Transverse colon (tissue), 4 donors: ENCODE data around the gene ASAP3. TPM values are rescaled to one million over a fixed set of nuclear protein-coding genes. Genes with fewer than 3 reads are reported as not detected.

Experiments
- DNase-seq: peaks from one replicate; pipeline ENCODE4 v3.0.0-alpha.2; 2019
- H3K27ac ChIP-seq, 4 donors: fragments of 200-600 bp; sonication (generic); 2 replicates each; pipeline ENCODE4 v1.5.1; 2016 to 2018; ENCODE audit warnings: inconsistent platforms in 4 of 4
- H3K27me3 ChIP-seq: fragments of 200-600 bp; sonication (generic); 2 replicates; pipeline ENCODE4 v1.5.1; 2017; ENCODE audit warnings: inconsistent platforms
- H3K36me3 ChIP-seq, 4 donors: fragments of 200-600 bp; sonication (generic); 2 replicates each; pipeline ENCODE4 v1.5.1; 2017 to 2019; ENCODE audit warnings: inconsistent platforms in 4 of 4
- H3K4me1 ChIP-seq, 4 donors: fragments of 200-600 bp; sonication (generic); 2 replicates each; pipeline ENCODE4 v1.5.1; 2017 to 2020; ENCODE audit warnings: inconsistent platforms in 4 of 4
- H3K4me3 ChIP-seq, 4 donors: fragments of 200-600 bp; sonication (generic); 1 replicate in 1 of 4; 2 replicates in 3 of 4; pipeline versions ENCODE4 v1.5.1 to v1.6.1; 2017 to 2019; ENCODE audit warnings: inconsistent platforms in 4 of 4
- H3K9me3 ChIP-seq, 2 donors: fragments of 200-600 bp; sonication (generic); 2 replicates each; pipeline ENCODE4 v1.5.1; 2017 to 2019; ENCODE audit warnings: inconsistent platforms in 2 of 2
- EP300 ChIP-seq: sonication (generic); formaldehyde crosslinking; IDR thresholded peaks from one replicate; pipeline ENCODE4 v1.6.1; 2017; ENCODE audit warnings: antibody characterized with exemption, low read depth
- POLR2A ChIP-seq: fragments of 450-650 bp; IDR thresholded peaks from one replicate; pipeline ENCODE4 v1.6.1; 2016; ENCODE audit warnings: antibody characterized with exemption, mild to moderate bottlenecking, moderate library complexity
- POLR2AphosphoS5 ChIP-seq, 3 donors: sonication (generic); formaldehyde crosslinking; IDR thresholded peaks; one replicate each; pipeline ENCODE4 v1.6.1; 2016; ENCODE audit warnings: antibody characterized with exemption in 3 of 3
- WGBS, 2 donors: methylation state at CpG; one replicate each; pipeline ENCODE4 v1.1.5; 2018; ENCODE audit warnings: low coverage in 1 of 2; 5-methylcytosine and 5-hydroxymethylcytosine counted together
- in situ Hi-C, 4 donors: fragments of 200-750 bp; cut with MboI; loops; one replicate each; pipeline versions ENCODE4 v1.15.0 to v1.15.1; 2017; ENCODE audit warnings: low sequenced_read_pairs in 3 of 4, low pct_ligation_motif_present in 1 of 4, low pct_unique_long_range_greater_than_20kb in 1 of 4
- intact Hi-C: fragments of 100-400 bp; cut with DNase I; formaldehyde crosslinking; loops from one replicate; pipeline ENCODE4 v1.15.1; 2023; ENCODE audit warnings: low total_unique reads
- total RNA-seq, 4 donors: library from RNA; depleted of rRNA; stranded (reverse); fragments of >200 nt; gene quantifications; one replicate each; pipeline ENCODE4 v1.1.0, GENCODE V29; 2016
- TF ChIP-seq, protein P1 (sequence below), 5 experiments: fragments of 200-600 bp in 3 of 5; fragments of 450-650 bp in 2 of 5; sonication (generic) in 3 of 5; IDR thresholded peaks; 1 replicate in 2 of 5; 2 replicates in 3 of 5; pipeline ENCODE4 v1.5.1; 2016 to 2017; ENCODE audit warnings: antibody characterized with exemption in 5 of 5, inconsistent platforms in 3 of 5, mild to moderate bottlenecking in 2 of 5, moderate library complexity in 1 of 5

The ASAP3 gene
- total RNA-seq, 4 donors from 2014 or later: 38.2 to 62.9 (median 48.3) TPM

DNA sequence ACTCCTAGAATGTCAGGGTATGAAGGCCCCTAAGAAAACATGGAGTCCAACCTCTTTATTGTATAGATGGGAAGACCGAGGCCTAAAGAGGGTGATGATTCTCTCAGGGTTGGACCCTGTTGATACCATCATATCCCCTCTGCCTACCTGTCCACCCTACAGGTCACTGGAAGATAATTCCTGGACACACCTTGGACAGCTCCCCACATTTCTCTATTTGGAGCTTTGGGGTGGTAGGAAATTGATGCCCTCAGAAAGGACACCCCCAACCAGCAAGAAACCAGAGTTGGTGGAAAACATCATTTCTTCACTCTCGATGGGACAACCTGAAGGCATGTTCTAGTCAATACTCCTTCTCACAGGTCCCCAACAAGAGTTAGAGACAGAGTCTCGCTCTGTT is 56.4 kb downstream of the ASAP3 start:
- H3K4me1 ChIP-seq: peaks cover 0 to 31% (median 24%) of the 10 kb centered on the region in 4 donors
- no peak overlapping the region for H3K4me3 ChIP-seq
- H3K27ac ChIP-seq: no peak overlapping the region
- peaks cover 0 to 7% (median 0%) of the 10 kb centered on the region in 4 donors for H3K36me3 ChIP-seq
- 95 to 100% methylated on average over 2 of the region's 3 CpGs for WGBS, 2 donors
- in situ Hi-C loops (no loop called here), intact Hi-C loops (no loop called here)
- no peaks in the 10 kb centered on the region for H3K27me3 ChIP-seq
- no peak for DNase-seq
- no peaks in the 10 kb centered on the region for H3K9me3 ChIP-seq
- no peak for TF ChIP-seq POLR2A

- 42% methylated on average over 2 of the region's 2 CpGs; no CpG with 5 or more reads in 1 of the 2 donors for WGBS, 2 donors
- intact Hi-C loops: no loop called here
- in situ Hi-C loops: no loop called here
- Histone ChIP-seq H3K27me3 (no peaks in the 10 kb centered on the region), H3K4me1 (peaks cover 5 to 38% (median 30%) of the 10 kb centered on the region in 4 donors), H3K4me3 (no peak overlapping the region), H3K36me3 (peaks cover 0 to 7% (median 0%) of the 10 kb centered on the region in 4 donors), H3K9me3 (no peaks in the 10 kb centered on the region), H3K27ac (no peak overlapping the region)
- TF ChIP-seq EP300 (no peak), POLR2A (no peak), POLR2AphosphoS5 (IDR thresholded peaks at IDR 0.05) (no peak)
- TF ChIP-seq, protein P1, sequence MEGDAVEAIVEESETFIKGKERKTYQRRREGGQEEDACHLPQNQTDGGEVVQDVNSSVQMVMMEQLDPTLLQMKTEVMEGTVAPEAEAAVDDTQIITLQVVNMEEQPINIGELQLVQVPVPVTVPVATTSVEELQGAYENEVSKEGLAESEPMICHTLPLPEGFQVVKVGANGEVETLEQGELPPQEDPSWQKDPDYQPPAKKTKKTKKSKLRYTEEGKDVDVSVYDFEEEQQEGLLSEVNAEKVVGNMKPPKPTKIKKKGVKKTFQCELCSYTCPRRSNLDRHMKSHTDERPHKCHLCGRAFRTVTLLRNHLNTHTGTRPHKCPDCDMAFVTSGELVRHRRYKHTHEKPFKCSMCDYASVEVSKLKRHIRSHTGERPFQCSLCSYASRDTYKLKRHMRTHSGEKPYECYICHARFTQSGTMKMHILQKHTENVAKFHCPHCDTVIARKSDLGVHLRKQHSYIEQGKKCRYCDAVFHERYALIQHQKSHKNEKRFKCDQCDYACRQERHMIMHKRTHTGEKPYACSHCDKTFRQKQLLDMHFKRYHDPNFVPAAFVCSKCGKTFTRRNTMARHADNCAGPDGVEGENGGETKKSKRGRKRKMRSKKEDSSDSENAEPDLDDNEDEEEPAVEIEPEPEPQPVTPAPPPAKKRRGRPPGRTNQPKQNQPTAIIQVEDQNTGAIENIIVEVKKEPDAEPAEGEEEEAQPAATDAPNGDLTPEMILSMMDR (IDR thresholded peaks at IDR 0.05): peak in 1 of 5 experiments; percentile 11
- peak; percentile 38 for DNase-seq
Measured at GRCh38 chr1:23426828-23427227, 57.2 kb downstream of the ASAP3 start.

DNA sequence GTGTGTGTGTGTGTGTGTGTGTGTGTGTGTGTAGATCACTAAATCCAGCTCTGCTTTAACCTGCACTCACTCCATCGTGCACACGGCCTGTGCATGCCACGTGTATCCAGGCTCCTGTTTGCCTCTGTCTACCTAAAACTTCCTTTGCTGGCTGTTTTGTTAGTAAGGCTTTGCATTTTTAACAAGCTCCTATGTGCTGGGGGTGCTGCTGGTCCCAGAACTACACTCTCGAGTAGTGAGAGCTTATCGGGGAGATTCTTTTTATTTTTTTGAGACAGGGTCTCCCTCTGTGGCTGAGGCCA is 58.8 kb downstream of the ASAP3 start:
- peak overlapping the region; percentile 92 to 95 (median 92) for H3K27ac ChIP-seq
- H3K27me3 ChIP-seq: no peaks in the 10 kb centered on the region
- TF ChIP-seq POLR2AphosphoS5 (IDR thresholded peaks at IDR 0.05) (no peak), POLR2A (no peak), EP300 (no peak)
- TF ChIP-seq, protein P1 (IDR thresholded peaks at IDR 0.05): no peak
- no peak for DNase-seq
- H3K4me3 ChIP-seq: peak overlapping the region in 3 of 4 donors; percentile 46 to 86 (median 66)
- H3K4me1 ChIP-seq: peaks cover 15 to 51% (median 41%) of the 10 kb centered on the region in 4 donors
- WGBS, 2 donors: 26 to 75% methylated on average over 2 to 5 of the region's 5 CpGs
- in situ Hi-C loops (no loop called here), intact Hi-C loops (no loop called here)
- H3K9me3 ChIP-seq: no peaks in the 10 kb centered on the region
- H3K36me3 ChIP-seq: no peaks in the 10 kb centered on the region

- Histone ChIP-seq H3K27ac (peak within 1 kb of the TSS; percentile 92 to 95 (median 92)), H3K9me3 (no peaks in the 10 kb centered on the region), H3K4me3 (peak within 1 kb of the TSS; percentile 46 to 86 (median 63)), H3K27me3 (no peaks in the 10 kb centered on the region), H3K4me1 (peaks cover 15 to 51% (median 41%) of the 10 kb centered on the region in 4 donors), H3K36me3 (no peaks in the 10 kb centered on the region)
- no peak for TF ChIP-seq EP300
- peak; percentile 47 for TF ChIP-seq POLR2A
- TF ChIP-seq, protein P1 (IDR thresholded peaks at IDR 0.05): no peak
- TF ChIP-seq POLR2AphosphoS5 (IDR thresholded peaks at IDR 0.05): peak; percentile 9 to 60 (median 48)
- 2% methylated on average over 66 of the region's 84 CpGs; no CpG with 5 or more reads in 1 of the 2 donors for WGBS, 2 donors
- in situ Hi-C loops (no loop called here), intact Hi-C loops (no loop called here)
- DNase-seq: peak; percentile 76
Measured at GRCh38 chr1:23424293-23425192, 59.4 kb downstream of the ASAP3 start, which contains the start of gene TCEA3. Gene TCEA3 (minus strand): TSS chr1:23424748. CDS start chr1:23424633, 115 bp downstream.
